Measurements from ENCODE around the gene SFRP2.

GRCh38 chr4:153790500-153790865, 1.6 kb upstream of the SFRP2 start:
- TF ChIP-seq POLR2AphosphoS5 (IDR thresholded peaks at IDR 0.05; ENCODE audit: low read depth, low read length) = no peak
- TF ChIP-seq REST (IDR thresholded peaks at IDR 0.05; ENCODE audit: insufficient read depth in 1 of 2, low read depth in 2 of 2, low read length in 1 of 2) = no peak
- no peak for TF ChIP-seq CTCF (IDR thresholded peaks at IDR 0.05)
- no peak for TF ChIP-seq SIN3A (IDR thresholded peaks at IDR 0.05; ENCODE audit: borderline replicate concordance, insufficient read depth, low read depth, low read length)
- TF ChIP-seq TCF7L2 (IDR thresholded peaks at IDR 0.05; ENCODE audit: low read depth, low read length) = no peak
